Measurements from ENCODE around the gene PRPH2.
A peak's percentile ranks its signal among the peaks of the same experiment; 100 is the strongest.
"Not testable (repeated sequence)": the region's sequence is repeated elsewhere in the genome, so short reads cannot be mapped to it uniquely, and the experiment has no call there.

PRPH2 gene

DNA sequence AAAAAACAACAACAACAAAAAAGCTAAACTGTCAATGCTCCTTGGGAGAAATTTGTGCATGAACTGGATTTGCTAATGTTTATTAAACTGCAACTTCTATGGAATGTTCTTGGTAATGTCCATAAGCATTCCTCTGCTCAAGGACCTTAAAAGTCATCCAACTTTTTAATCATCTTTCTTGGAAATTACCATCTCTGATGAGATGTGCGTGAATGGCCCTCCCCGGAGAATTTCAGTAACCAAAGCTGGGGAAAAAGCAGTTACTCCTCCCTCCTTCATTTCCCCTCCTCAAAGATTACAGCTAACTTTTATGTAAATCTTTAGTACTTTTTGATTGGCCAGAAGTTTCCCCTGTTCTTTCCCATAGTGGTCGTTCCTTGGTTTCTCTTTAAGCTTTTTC is 18.3 kb upstream of the PRPH2 start:
- no peak for DNase-seq

DNA sequence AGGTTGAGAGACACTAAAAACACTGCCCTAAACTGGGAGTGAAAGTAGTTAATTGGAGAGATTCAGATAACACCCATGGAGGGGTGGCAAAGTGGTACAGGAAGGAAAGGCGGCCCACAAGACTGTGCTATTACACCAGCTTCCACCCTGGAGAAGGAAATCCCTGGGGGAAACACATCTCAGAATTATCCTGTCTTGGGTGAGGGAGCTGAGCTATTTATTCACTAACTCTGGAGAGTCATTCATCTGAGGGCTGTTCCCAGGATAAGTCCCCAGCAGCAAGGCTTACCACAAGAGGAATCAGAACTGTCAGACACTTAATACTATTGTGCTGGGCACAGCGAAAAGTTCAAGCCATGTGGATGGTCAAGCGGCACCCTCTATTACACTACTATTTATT is 13.6 kb upstream of the PRPH2 start:
- no peak for DNase-seq

DNA sequence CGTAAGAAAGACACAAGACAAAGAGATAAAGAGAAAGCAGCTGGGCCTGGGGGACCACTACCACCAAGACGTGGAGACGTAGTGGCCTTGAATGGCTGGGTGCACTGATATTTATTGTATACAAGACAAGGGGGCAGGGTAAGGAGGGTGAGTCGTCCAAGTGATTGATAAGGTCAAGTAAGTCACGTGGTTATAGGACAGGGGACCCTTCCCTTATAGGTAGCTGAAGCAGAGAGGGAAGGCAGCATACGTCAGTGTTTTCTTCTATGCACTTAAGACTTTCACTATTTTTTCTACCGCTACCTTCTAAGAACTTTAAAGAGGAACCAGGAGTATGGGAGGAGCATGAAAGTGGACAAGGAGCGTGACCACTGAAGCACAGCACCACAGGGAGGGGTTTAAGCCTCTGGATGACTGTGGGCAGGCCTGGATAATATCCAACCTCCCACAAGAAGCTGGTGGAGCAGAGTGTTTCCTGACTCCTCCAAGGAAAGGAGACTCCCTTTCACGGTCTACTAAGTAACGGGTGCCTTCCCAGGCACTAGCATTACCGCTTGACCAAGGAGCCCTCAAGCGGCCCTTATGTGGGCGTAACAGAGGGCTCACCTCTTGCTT is 11.6 kb upstream of the PRPH2 start:
- DNase-seq, result not testable (repeated sequence)

DNA sequence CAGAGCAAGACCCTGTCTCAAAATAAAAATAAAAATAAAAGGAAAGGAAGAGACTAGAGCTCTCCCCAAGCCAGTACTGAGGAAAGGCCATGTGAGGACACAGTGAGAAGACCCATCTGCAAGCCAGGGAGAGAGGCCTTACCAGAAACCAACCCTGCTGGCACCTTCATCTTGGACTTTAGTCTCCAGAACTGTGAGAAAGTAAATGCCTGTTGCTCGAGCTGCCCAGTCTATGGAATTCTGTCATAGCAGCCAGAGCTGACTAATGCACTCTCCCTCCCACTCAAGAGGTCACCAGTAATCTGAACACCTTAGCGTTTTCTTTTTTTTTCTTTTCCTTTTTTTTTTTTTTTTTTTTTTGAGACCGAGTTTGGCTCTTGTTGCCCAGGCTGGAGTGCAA is 7.3 kb upstream of the PRPH2 start:
- no peak for DNase-seq

DNA sequence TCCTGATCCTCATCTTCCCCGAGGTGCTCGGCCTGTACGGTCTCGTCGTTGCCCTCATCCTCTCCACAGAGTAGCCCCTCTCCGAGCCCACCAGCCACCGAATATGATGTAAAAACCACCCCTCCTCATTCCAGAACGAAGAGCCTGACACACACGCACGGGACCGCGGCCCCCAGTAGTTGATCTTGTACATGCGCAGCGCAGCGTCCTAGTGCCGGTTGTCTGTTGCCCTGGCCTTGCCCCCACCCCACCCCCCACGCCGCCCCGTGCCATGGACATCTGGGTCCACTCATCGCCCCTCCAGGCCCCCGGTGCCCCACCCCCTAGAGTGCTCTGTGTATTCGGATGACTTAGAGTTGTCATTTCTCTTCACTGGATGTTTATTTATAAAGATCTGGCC is 5.2 kb upstream of the PRPH2 start:
- DNase-seq, result no peak

DNA sequence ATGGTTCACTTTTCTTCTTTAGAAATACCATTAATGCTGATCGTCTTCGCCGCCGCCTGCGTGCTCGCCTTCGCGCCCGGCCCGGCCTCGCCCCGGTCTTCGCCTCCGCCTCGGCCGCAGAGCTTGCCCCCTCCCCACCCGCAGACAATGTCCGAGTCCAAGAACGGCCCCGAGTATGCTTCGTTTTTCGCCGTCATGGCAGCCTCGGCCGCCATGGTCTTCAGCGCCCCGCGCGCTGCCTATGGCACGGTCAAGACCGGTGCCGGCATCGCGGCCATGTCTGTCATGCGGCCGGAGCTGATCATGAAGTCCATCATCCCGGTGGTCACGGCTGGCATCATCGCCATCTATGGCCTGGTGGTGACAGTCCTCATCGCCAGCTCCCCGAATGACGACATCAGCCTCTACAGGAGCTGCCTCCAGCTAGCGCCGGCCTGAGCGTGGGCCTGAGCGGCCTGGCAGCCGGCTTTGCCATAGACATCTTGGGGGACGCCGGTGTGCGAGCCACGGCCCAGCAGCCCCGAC is 4.8 kb upstream of the PRPH2 start:
- DNase-seq, result no peak

DNA sequence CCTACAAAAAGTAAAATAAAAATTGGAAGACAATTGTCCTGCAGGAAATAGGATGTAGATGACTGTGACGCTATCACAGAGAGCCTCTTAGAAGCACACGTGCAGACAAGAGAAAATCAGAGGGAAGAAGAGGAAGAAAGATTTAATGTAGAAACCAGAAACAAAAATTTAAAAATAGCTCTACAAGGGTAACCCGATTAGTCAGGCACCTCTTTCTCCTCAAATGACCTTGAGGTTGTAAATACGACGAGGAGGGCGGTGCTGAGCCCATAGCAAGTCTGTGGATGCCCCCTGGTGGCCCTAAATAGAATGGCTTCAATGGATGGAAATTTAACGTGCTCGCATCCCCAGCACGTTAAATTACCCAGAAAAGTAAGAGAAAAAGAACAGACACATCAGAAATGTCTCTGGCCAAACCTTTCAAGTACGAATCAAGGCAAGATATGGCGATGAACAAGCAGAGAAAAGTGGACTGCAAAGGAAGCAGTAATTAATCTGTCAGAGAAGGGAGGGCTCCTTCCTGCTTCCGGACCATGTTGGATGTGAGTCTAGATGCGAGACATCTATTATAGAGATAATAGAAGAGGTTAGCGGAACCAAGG is 4.2 kb upstream of the PRPH2 start:
- peak; percentile 73 for DNase-seq

DNA sequence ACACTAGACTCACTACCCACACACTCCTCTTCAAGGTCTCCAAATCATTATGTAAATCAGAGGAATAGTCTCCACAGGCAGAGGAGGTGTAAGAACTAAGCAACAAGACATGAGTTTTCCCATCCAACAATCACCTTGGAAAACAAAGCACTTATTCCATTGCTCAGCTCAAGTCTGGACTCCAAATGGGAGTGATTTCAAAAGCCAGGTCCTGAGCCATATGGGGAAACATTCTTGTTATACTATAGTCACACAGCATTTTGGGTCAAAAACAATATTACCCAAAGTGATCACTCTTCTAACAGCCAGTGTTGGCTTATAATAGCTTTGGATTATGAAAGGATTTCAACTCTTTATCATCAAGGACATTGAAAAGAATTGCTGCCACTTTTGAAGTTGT is 3.6 kb upstream of the PRPH2 start:
- DNase-seq, result no peak

DNA sequence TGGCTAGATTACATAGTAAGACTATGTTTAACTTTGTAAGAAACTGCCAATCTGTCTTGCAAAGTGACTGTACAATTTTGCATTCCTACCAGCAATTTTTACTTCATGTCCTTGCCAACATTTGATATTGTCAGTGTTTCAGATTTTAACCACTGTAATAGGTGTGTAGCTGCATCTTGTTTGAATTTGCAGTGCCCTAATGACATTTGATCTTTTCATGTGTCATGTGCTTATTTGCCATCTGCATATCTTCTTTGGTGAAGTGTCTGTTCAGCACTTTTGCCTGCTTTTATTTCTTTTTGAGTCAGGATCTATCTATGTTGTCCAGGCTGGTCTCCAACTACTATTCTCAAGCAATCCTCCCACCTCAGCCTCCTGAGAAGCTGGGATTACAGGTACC is 2.4 kb upstream of the PRPH2 start:
- no peak for DNase-seq

DNA sequence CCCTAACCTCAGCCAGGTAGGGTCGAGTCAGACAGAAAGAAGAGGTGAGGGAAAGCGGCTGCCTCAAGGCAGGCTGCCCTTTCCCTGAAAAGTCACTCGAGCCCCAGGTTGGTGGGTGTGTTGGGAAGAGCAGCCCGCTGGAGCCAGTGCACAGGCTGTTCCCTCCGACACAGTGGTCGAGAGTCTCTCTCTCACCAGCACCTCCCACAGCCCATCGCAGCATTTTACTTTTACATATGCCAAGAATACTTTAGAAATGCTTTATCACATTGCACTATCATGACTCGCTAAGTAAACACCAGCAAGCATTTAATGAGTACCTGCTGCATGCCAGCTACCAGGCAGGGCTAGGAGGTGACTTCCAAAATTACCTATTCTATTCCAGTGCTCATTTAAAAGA is 1.7 kb downstream of the PRPH2 start:
- DNase-seq, result no peak

DNA sequence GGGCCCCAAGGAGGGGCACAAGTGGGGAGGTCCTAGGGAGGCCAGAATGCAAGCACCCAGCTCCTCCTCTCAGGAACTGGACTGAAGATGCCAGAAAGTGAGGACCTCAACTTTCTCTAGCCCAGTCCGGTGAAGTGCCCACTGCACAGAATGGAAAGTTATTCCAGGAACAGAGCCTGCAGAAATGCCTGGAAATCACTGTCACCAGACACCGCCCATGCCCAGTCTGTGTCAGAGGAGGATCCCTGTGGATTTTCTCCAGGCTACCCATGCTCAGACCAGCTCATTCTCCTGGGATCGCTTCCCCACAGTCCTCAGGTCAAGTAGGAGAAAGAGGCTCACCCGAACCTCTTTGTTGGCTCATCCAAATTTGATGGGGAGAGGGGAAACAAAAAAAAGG is 6.5 kb downstream of the PRPH2 start:
- no peak for DNase-seq

DNA sequence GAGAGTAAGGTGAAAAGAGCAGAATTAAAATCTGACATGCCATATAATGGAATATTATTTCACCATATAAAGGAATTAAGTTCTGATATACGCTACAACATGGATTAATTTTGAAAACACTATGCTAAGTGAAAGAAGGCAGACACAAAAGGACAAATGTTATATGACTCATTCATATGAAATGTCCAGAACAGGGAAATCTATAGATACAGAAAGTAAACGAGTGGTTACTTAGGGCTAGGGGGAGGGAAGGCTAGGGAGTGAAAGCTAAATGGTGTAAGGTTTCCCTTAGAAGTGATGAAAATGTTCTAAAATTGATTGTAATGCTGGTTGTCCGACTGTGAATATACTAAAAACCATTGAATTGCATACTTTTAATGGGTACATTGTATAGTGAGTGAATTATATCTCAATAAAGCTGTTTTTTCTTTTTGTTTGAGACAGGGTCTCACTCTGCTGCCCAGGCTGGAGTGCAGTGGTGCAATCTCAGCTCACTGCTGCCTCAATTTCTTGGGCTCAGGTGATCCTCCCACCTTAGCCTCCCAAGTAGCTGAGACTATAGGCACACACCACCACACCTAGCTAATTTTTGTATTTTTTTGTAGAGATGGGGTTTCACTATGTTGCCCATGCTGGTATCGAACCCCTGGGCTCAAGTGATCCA is 8.2 kb downstream of the PRPH2 start:
- no peak for DNase-seq

DNA sequence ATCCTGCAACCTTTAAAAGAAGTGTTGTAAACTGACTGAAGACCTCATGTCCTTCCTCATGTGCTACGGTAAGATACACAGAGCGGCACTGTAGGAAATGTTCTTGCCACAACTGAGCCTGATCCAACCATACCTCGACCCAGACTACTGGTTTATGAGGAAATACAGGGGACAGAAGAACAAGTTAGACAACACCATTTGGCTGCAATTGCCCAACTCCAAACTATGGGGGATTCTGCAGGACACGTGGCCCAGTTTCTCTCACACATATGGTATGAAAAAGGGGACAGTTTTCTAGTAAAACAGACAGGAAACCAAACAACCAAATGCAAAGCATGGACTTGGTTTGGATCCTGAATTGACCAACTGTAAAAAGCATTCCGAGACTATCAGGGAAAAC is 10.5 kb downstream of the PRPH2 start:
- DNase-seq, result no peak

DNA sequence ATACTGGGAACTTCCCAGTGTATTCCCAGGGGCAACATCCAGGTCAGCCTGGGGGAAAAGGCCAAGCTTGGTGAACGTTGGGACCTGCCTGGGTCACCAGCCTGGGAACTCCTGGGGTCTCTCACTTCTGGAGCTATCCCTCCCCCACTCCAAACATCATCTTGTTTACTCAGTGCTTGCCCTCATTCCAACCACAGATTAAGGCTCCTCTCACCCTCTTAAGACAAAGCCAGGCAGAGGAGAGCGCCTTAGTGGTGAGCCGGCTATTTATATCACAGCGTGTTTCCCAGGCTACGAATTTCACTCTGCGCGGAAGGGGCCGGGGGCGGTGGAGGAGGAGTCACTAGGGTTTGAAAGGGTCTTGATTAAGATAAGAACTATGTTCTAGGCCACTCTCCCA is 12.1 kb downstream of the PRPH2 start:
- no peak for DNase-seq

DNA sequence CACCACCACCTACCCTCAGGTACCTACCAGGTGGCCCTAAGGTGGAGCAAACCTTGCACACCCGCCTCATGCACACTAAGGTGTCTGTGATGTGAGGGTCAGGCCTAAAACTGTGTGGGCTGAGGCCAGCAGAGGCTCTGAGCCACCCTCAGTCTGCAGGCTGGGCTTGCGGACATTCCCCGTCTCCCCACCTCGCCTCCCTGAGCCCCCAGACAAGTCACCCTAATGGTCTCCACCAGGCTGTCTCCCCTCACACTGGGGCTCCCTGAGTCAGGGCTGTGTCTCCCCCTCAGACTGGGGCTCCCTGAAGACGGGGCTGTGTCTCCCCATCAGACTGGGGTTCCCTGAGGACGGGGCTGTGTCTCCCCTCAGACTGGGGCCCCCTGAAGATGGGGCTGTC is 12.5 kb downstream of the PRPH2 start:
- DNase-seq, result no peak

DNA sequence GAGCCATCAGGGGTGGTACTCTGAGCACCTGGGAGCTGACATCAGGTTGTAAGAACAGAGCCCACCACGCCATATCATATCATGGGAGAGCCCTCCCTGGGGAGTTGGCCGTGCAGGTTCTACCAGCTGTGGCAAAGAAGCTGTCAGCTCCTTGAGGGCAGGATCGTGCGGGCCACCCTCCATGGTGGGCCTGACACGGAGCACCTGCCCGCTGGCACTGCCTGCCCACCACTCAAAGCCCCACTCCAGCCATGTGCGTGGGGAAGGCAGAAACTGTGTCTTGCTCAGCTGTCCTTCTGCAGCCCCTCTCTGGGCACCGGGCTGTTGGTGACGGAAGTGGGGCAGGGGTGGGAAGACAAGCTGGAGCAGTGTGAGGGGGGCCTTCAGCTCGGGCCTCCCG is 14.3 kb downstream of the PRPH2 start:
- no peak for DNase-seq

DNA sequence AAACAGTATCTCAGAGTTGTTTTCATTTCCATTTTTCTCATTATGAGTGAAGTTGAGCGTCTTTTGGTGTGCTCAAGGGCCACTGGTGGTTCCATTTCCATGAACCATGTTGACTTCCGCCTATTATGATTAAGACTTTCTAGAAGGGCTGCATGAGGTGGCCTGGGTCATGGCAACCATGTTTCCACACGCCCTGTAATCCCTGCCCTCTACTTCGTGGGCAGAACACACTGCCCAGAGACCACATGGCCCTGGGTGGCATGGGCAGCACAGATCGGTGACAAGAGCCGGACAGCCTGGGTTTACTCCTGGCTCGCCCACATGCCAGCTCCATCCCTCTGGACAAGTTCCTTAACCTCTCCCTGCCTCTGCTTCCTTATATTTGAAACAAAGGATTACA is 14.8 kb downstream of the PRPH2 start:
- DNase-seq, result no peak

DNA sequence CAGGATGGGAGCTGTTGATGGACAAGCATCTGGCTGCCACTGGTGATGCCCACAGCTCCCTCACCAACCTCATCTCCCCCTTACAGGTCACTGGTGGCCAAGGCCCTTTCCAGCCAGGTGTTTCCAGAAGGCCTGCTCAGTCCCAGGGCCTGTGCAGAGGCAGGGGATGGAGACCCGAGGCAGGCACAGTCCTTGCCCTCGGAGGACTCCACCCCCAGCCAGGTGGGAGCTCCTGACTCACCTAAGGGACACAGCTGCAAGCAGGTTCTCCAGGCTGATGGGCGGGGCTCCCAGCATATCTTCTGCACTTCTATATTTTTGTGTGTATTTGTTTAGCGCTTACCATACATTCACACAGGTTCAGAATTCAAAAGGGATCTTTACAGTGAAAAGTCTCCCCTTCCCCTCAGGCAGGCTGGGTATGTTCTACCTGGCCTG is 17.4 kb downstream of the PRPH2 start:
- DNase-seq, result no peak

DNA sequence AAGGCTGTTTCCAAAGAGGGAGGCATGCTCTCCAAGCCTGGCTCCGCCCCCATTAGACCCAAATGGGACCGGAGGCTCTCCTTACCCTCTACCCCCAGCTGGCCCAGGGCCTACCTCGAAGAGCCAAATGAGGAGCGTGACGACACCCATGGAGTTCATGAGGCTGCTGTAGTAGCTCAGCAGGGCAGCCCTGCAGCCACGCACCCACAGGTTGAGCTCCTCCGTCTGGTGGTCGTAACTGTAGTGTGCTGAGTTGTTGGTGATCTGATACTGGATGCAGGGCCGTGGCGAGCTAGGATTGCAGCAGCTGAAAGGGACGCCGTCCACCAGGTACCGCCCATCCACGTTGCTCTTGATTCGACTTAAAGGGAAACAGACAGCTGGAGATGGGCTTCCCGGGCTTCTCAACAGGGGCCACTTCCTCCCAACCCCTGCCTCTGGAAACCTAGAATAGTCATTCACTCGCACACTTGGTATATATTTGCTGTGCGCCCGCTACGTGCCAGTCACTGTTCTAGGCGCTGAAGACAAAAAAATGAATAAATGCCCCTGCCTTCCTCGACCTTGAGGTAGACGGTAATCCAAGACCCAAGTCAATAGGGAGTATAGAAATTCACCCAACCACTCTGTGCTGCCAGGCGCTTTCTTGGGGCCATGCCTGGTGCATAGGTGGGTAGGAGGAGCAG is 18.0 kb downstream of the PRPH2 start:
- DNase-seq, result no peak

DNA sequence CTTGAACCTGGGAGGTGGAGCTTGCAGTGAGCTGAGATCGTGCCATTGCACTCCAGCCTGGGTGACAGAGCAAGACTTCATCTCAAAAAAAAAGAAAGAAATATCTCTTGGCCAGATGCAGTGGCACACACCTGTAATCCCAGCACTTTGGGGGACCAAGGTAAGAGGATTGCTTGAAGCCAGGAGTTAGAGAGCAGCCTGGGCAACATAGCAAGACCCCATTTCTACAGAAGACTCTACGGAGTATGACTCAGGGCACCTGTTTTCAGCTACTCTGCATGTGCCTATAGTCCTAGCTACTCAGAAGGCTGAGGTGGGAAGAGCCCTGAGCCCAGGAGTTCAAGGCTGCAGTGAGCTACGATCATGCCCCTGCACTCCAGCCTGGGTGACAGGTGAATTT is 19.6 kb downstream of the PRPH2 start:
- DNase-seq, result not testable (repeated sequence)

DNA sequence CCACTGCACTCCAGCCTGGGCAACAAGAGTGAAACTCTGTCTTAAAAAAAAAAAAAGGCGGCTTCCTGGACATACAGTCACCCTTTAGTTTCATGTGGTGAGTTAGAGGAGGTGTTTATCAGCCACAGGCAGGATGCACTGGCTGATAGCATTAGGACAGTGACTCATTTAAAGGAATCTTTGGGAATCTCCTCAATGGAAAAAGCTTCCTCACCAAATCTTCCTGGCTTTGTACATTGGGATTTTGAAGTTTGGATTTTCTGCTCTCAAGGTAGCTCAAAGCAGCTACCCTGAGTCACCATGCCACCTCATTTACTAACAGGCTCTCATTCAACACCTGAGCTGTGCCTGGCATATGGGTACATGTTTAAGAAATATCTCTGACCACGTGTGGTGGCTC is 20.2 kb downstream of the PRPH2 start:
- no peak for DNase-seq

DNA sequence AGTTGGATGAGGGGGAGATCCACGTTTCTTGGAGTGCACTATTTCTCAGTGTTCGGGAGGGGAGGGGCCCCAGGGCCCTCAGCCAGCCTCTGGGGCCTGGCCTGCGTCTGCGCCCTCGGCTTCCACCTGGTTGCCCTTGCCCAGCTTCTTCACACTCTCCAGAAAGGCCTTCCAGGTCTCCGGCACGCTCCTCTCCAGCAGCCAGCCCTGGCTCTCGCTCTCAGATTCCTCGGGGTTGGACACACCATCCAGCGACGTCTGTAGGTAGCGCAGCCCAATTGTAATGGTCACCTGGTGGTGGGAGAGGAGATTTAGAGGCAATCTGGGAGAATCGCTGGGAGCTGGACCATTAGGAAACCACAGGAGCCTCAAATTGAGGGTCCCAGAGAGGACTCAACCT is 24.2 kb downstream of the PRPH2 start:
- DNase-seq, result no peak

DNA sequence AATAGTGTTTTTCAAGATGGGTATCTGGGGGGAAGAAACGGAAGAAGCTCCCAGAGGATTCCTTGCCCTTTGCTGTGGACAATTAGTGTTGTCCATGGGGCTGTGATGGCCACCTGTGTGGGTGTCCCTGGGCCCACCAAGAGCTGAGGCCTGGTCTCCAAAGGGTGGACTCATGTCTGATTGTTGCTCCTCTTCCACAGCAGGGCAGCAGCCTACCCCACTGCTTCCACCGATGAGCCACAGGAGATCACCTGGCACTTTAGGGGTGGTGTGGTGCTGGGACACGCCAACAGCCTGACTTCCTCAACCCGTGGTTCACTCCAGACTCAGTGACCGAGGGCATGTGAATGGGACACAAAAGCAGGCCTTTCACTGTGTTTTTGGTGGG is 25.1 kb downstream of the PRPH2 start:
- DNase-seq, result no peak
